LNCaP clone FGC (cell line): ENCODE data around the gene CDR2.
A peak's percentile ranks its signal among the peaks of the same experiment; 100 is the strongest.

Source experiments
- DNase-seq: peaks from one replicate; pipeline ENCODE4 v3.0.0-alpha.2; 2011; ENCODE audit warnings: low read depth
- H3K4me3 ChIP-seq: 2 replicates; pipeline ENCODE4 v1.5.1; 2011; ENCODE audit warnings: mild to moderate bottlenecking, low read depth, low read length, control low read depth
- CTCF ChIP-seq: IDR thresholded peaks from 2 replicates; pipeline ENCODE4 v1.5.1; 2012; ENCODE audit warnings: mild to moderate bottlenecking; ENCODE audit not compliant: control insufficient read depth, insufficient read depth; ENCODE audit errors: extremely low read depth

CDR2 gene

GRCh38 chr16:22380529-22380928 is 6.1 kb upstream of the CDR2 start:
- TF ChIP-seq CTCF = no peak
- no peak for DNase-seq
- no peak overlapping the region for H3K4me3 ChIP-seq

GRCh38 chr16:22379656-22380055 is 5.2 kb upstream of the CDR2 start:
- H3K4me3 ChIP-seq = no peak overlapping the region
- no peak for TF ChIP-seq CTCF
- no peak for DNase-seq

- DNase-seq = no peak
- TF ChIP-seq CTCF = no peak
- no peak overlapping the region for H3K4me3 ChIP-seq
Observed at GRCh38 chr16:22375963-22376640, 1.7 kb upstream of the CDR2 start.

- H3K4me3 ChIP-seq = peak overlapping the region; percentile 79
- DNase-seq = no peak
- TF ChIP-seq CTCF = no peak
Observed at GRCh38 chr16:22375117-22375962, 921 bp upstream of the CDR2 start.

- TF ChIP-seq CTCF = no peak
- DNase-seq = no peak
- peak overlapping the region; percentile 79 for H3K4me3 ChIP-seq
Observed at GRCh38 chr16:22373662-22374310, 633 bp downstream of the CDR2 start.

GRCh38 chr16:22372882-22373661 is 1.3 kb downstream of the CDR2 start:
- H3K4me3 ChIP-seq = peak overlapping the region; percentile 79
- no peak for TF ChIP-seq CTCF
- no peak for DNase-seq
